ENCODE results near the gene DCPS.
"Not testable (repeated sequence)": the region's sequence is repeated elsewhere in the genome, so short reads cannot be mapped to it uniquely, and the experiment has no call there.

The DCPS gene

GRCh38 chr11:126378763-126379162 is 74.9 kb downstream of the DCPS start:
- H3K4me3 ChIP-seq (ENCODE audit: low read depth, low read length): no peak overlapping the region

DNA sequence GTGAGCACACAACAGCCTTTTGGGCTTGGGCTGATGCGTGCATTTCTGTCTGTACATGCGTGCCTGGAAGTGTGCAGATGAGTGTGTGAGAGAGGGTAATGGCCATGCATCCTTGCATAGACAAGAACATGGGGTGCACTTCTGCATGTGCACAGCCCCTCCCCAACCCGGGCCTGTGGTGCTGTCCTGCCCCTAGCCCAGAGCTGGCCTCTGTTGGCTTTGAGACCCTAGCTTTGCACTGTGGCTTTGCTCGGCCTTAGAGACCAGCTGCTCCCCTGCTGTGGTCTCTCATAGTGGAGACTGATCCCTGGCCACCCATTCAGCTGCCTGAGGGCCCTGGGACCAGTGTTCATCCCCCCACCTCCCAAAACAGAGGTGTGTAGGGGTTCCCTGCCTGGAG is 77.0 kb downstream of the DCPS start:
- no peak overlapping the region for H3K4me3 ChIP-seq (ENCODE audit: low read depth, low read length)

DNA sequence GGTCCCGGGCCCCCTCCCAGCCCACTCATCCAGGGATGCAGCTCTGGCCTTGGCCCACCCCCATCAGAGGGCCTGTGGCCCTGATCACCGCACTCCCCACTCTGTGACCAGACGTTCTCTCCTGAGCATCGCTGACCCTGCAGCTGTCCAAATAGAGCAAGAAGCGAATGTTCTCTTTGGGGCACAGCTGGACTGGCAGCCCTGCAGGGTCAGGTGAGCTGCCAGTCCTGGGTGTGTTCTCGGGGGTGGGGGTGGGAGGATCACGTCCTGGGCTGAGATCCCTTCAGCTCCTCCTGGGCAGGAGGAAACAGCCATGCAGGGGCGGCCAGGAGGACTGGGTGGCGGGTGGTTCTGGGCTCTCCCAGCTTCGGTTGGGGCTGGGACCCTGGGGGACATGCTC is 78.1 kb downstream of the DCPS start:
- H3K4me3 ChIP-seq (ENCODE audit: low read depth, low read length): not testable (repeated sequence)

DNA sequence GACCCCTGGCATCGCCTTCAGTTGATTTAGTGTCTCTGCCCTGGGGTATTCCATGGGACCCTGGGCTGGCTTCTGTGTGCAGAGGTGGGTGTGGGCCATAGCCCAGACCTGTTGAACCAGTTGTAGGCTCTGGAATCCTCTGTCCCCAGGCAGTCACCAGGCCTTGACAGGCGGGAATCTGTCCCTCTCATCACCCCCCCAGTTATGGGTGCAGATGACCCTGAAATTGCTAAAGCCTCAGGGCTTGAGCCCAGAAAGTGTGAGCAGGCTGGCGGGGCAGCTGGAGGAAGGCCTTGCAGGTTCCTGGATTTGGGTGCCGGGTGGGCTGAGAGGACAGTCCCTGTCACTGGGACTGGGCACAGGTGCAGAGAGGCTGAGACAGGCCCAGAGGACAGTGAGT is 78.8 kb downstream of the DCPS start:
- not testable (repeated sequence) for H3K4me3 ChIP-seq (ENCODE audit: low read depth, low read length)

DNA sequence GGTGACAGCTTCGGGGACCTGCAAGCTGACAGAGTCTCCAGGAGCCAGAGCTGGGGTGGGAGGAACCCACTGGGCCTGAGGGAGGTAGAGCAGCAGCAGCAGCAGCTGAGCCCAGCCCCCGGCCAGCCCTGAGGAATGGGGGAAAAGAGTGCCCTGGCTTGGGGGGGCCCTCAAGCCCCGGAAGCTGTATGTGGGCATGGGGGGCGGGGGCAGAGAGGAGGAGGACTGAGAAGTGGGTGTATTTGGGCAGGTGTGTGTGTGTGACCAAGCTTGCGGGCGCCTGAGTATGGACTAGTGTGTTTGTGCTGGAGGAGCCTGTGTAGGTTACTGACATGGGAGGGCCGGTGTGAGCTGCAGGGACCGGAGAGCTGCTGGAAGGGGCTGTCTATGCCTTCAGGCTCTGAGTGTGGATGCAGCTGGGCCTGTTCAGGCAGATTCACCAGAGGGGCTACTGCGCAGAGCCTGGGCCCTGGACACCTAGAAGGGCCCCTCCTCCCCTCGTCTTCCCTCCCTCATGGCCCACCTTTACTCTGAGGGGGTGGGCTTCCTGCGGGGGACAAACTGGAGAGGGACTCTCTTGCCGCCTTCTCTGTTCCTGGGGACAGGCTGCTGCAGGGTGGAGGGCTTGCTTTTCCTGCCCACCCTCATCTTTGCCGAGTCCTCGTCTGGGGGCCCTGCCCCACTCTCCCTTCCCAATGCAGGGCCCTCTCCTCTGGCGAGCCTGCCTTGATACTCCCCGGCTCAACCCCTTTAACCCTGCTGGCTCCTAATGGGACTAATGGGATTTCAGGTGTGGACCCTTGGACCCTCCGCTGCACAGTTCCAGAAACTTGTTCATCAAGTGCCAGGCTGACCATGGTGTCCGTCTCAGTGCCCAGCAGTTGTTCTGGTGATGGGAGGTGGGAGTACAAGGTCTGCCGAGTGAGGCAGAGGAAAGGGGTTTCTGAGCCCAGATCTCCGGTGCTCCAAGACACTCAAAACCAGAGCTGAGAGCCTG is 79.8 kb downstream of the DCPS start:
- H3K4me3 ChIP-seq (ENCODE audit: low read depth, low read length): no peak overlapping the region

GRCh38 chr11:126384449-126385070 is 80.7 kb downstream of the DCPS start:
- H3K4me3 ChIP-seq (ENCODE audit: low read depth, low read length): no peak overlapping the region

GRCh38 chr11:126385991-126386728 is 82.3 kb downstream of the DCPS start:
- no peak overlapping the region for H3K4me3 ChIP-seq (ENCODE audit: low read depth, low read length)

GRCh38 chr11:126386729-126387071 is 82.8 kb downstream of the DCPS start:
- not testable (repeated sequence) for H3K4me3 ChIP-seq (ENCODE audit: low read depth, low read length)

DNA sequence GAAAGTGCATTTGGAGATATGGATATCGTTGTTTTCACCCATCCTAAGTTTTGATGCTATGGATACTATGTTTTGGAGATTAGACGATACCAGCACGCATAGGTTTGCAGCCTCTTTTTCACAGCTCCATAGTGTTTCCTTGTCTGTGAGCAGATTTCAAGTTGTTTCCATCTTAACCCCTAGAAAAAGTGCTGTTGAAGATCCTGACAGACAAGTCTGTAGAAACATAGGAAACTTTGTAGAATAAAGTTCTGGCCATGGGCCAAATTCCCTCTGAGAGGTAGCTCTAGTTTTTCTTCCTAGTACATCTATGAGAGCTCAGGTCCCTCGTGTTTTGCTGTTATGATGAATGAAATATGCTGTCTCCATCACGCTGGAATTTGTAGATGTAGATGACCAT is 84.0 kb downstream of the DCPS start:
- no peak overlapping the region for H3K4me3 ChIP-seq (ENCODE audit: low read depth, low read length)

- H3K4me3 ChIP-seq (ENCODE audit: low read depth, low read length): no peak overlapping the region
Observed at GRCh38 chr11:126390272-126390867, 86.5 kb downstream of the DCPS start.

DNA sequence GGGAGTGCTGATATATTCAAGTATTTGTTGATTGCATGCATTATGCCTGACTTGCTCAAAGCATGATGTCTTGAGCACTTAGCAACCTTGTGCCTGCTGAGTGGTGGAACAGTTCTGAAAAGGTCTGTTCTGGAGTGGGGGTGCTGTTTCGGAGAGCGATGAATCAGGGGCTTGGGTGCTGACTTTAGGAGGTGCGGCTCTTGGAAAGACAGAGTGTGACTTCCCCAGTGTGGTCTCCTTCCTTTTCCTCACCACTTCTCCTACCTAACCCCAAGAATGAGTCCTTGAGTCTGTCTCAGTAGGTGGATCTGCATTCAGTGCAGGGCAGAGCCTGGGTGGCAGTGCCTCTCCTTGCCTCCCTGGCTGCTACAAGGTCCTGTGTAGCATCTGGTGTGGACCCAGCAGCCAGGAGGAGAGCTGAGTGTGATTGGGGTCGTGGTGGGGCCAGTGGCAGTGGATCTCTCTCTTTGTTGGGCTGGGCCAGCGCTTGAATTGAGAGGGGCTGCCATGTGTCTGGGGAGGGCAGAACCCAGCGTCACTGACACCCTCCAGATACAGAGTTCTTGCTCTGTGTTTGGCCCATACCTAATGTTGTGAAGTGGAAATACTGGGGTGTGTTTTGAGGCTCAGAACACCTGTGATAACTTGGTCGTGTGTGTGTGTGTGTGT is 87.6 kb downstream of the DCPS start:
- H3K4me3 ChIP-seq (ENCODE audit: low read depth, low read length): no peak overlapping the region

DNA sequence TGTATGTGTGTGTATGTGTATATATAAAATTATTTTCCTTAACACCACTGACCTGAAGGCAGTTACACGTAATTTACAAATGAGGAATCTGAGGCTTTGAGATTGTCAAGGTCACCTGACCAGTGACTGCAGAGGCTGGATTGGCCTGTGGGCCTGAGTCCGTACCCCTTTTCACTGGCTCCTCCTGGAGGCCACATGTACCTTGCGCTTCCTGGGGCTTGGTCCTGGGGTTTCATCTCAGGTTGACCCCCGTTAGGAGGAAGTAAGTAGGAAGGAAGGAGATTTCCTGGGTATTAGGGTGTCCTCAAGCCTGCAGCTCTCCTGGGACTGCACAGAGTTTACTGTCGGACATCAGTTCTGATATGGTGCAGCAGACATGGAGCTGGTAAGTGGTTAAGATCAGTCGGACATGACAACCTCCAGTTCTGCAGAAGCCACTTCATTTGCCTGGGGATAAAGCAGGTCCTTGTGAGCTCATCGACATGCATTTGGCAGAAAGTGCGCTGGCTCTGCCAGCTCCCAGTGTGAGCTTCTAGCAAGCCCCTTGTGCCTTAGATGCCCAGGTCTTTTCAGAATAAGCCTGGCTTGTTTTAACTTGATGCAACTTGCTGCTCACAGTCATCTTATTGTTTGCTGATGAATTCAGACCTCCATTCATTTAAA is 88.2 kb downstream of the DCPS start:
- H3K4me3 ChIP-seq (ENCODE audit: low read depth, low read length): no peak overlapping the region

- H3K4me3 ChIP-seq (ENCODE audit: low read depth, low read length): no peak overlapping the region
Observed at GRCh38 chr11:126392633-126393013, 88.8 kb downstream of the DCPS start.

- H3K4me3 ChIP-seq (ENCODE audit: low read depth, low read length): no peak overlapping the region
Observed at GRCh38 chr11:126393143-126393542, 89.3 kb downstream of the DCPS start.

- H3K4me3 ChIP-seq (ENCODE audit: low read depth, low read length): no peak overlapping the region
Observed at GRCh38 chr11:126394036-126394435, 90.2 kb downstream of the DCPS start.

DNA sequence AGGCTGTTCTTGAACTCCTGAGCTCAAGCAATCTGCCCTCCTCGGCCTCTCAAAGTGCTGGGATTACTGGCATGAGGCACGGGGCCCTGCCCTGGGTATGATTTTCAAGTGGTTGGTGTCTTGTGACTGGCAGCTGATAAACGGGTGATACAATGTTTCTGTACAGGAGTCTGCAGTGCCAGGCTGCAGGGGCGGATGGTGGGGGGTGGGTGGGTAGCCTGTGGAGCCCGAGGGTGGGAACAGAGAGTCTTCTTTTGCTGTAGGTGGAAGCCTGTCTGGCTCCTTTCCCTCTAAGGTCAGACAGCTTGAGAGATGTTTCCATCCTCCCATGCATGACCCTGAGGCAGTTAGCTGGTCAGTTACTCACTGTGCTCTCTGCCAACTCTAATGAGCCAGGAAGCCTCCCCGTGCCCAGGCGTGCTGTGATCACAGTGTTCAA is 90.8 kb downstream of the DCPS start:
- not testable (repeated sequence) for H3K4me3 ChIP-seq (ENCODE audit: low read depth, low read length)
